ENCODE data around the gene TNRC18.
A peak's percentile ranks its signal among the peaks of the same experiment; 100 is the strongest.
"Not testable (repeated sequence)": the region's sequence is repeated elsewhere in the genome, so short reads cannot be mapped to it uniquely, and the experiment has no call there.

Gene TNRC18

DNA sequence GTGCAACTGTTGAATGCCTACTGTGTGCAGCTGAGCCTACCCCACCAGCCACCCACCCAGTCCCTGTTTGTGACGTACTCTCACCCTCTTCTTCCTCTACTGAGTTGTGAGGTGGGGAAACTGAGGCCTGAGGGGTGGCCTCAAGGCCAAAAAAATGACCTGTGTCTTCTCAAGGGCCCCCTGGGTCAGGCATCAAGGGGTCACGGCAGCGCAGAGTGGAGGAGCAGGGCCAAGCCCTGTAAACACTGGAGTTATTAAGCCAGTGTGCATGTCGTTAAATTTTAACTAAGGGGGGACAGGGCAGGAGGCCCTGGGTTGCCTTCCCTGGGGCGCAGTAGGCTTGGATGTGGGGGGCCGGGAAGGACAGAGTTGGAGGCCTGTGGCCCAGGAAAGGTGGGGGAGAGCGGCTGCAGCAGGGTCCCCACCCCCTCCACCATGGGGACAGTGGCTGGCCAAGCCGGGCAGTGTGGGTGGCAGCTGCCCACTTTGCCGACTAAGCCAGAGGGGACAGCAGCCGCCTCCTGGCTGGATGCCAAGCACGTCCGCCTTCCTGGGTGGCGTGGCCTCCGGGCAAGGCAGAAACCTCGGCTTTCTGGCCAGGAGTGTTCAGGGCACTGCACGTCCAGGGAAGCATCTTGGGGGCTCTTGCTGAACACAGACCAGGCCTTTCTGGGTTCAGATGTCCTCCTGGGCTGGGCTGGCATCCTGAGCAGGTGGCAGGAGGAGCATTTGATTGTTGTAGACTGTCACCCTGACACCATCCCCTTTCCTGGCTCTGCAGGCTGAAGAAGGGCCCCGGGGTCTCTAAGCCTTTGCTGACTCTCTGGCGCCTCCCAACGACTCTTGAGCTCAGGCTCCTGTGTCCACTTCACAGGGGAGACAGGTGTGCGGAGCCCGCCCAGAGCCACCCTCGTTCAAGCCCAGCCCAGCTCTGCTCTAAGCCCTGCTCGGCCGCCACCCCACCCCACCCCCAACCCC is 139.0 kb downstream of the TNRC18 start:
- DNase-seq, result peak; percentile 66

DNA sequence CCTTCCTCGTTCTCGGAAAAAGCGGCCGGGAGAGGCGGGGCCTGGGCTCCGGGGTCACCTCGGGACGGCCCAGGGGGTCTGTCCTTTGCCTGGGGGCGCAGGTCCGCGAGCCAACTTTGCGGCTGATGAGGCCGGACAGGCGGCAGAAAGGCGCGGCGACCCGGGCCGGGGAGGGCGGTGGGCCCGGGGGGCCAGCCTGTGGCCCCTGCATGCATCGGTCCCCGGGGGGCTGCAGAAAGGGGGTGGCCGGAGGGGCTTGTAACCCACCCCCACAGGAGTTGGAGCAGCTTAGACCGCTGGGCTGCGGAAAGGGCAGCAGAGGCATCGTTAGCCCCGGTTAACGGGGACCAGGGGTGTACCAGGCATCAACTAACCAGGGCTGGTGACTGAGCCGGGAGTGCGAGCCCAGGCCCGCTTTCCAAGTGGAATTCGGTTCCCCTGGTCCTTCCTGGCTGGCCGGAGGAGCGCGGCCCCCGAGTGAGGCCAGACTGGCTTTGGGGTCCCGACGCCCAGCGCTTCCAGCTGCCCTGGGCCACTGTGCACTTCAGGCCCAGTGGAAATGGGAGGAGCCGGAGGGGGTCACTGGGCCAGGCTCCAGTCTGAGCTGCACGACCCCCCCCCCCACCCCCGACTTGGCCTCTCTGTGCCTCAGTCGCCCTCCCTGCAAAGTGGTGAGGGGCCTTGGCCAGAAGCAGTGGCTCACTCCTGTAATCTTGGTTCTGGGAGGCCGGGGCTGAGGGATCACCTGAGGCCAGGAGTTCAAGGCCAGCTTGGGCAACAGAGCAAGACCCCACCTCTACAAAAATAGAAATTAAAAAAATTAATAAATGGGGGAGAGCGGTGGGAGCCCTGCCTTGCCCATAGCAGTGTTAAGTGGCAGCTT is 140.0 kb downstream of the TNRC18 start:
- DNase-seq, result no peak

DNA sequence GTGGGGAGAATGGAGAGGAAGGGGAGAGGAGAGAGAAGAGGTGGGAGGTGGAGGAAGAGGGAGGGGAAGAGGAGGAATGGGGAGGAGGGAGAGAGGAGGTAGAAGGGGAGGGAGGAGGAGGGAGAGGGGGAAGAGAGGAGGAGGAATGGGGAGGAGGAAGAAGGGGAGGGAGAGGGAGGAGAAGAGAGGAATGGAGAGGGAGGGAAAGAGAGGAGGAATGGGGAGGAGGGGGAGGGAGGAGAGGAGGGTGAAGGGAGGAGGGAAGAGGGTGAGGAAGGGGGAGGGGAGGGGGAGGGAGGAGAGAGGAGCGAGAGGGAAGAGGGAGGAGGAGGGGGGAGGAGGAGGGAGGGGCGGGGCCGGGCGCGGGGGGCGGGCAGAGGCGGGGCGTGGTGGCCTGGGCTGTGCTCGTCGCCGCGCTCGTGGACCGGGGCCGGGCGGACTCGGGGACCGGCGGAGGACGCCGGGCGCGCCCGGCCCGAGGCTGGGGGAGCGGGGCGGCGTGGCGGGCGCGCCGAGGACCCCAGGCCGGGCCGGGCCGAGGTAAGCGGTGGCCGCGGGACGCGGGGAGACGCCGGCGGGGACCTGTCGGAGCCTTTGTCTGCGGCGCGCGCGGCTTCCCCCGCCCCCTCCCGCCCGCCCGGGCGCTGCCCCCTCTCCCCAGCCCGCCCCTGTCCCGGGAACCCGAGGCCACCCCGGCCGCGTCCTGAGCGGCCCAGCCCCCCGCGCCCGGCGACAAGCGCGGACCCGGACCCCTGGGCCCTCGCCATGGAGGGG is 140.9 kb downstream of the TNRC18 start, which contains the start of gene SLC29A4:
SLC29A4 (plus strand) TSS at position 401 of the 774 bp plus-strand sequence. CDS start 4,874 bp downstream, outside the sequence.
- DNase-seq, result no peak

DNA sequence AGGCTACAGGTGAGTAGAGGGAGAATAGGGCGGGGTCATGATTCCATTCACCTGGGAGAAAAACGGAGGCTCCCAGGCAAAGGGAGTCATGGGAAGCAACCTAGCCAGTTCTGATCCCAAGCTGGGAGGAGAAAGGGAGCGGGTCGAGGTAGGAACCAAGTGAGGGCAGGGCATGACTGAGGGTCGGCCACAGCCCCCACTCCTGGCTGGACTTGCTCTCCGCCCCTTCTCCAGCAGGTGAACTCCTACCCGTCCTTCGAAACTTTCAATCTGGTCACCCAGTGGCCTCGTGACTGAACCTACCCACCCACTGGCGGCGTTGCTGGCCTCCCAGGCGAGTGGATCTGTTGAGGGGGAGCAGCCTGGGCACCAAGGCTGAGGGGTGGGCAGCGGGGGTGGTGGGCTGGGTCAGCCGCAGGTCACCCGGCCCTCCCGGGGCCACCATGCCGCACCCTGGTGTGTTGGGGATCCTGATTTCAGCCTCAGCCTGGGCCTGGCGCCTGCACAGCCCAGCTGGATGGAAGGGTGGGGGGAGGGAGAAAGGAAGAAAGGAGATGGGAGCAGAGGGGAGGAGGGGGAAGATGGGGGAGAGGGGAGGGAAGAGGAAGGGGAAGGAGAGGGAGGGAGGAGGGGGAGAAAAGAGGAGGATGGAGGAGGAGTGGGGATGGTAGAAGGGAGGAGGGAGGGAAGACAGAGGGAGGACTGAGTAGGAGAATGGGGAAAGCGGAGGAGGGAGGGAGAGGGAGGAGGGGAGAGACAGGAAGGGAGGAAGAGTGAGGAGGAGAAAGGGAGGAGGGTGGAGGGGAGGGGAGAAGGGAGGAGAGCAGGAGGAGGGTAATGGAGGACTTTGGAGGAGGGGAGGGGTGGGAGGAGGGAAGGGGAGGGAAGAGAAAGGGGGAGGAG is 141.8 kb downstream of the TNRC18 start:
- not testable (repeated sequence) for DNase-seq

DNA sequence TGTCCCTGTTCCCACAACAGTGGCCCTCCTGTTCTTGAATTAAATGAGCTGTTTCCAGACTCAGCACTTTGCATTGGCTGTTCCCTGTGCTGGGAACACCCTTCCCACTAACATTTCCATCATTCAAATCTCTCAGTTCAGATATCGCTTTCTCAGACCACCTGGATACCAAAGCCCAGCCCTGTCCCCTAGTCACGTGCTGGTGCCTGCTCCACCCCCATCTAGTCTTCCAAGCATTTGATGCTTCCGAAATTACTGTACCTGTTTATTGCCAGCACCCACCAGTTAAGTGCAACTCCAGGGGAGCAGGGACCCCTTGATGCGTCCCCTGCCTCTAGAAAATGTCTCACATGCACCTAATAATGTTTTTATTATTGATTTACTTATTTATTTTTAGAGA is 143.9 kb downstream of the TNRC18 start:
- DNase-seq, result no peak

DNA sequence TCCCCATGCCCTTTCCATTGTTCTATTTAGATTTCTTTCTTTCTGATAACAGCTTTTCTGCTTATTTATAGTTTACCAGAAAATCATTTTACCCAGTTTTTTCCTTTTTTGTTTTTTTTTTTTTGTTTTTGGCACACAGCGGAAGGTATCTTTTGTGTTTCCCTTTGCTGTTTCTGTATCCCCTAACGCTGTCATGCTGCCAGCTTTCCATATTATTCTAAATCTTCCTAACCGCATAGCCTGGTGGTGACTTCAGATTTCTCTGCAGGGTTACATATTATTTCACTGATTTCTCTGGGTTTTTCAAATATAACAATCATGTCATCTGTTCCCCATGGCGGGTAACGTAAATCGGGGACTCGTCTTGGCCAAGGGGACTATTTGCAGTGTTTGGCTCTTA is 144.9 kb downstream of the TNRC18 start:
- DNase-seq, result no peak

DNA sequence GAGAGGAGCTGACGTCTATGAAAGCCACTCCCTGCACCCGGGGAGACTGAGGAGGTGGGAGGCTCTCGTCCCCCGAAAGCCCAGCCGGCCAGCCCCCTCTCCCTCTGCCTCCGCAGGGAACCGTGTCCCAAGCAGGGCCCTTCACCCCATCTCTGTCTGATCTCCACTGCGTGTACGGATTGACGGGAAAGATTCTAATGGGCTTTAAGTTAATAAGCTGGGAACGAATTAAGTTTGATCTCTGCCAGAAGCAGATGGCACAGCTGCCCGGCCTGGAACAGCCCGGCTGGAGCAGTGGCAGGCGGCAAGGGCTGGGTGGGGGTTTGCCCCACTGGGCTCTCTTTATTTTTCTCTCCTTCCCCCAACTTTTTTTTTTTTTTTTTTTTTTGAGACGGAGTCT is 147.0 kb downstream of the TNRC18 start:
- peak; percentile 57 for DNase-seq

DNA sequence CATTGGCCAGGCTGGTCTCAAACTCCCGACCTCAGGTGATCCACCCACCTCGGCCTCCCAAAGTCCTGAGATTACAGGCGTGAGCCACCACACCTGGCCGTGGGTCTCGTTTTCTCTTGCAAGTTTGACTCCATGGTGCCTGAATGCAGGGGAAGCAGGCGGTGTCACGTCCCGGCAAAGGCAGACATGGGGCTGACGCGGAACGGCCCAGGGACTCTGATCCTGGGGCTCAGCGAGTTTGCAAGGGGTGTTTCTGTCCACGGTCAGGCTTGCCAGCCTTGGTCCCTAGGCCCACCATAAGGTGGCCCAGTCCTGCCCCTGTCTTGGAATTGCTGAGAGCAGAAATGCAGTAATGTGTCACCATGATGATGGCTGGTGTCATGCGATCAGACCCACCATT is 147.5 kb downstream of the TNRC18 start:
- not testable (repeated sequence) for DNase-seq

DNA sequence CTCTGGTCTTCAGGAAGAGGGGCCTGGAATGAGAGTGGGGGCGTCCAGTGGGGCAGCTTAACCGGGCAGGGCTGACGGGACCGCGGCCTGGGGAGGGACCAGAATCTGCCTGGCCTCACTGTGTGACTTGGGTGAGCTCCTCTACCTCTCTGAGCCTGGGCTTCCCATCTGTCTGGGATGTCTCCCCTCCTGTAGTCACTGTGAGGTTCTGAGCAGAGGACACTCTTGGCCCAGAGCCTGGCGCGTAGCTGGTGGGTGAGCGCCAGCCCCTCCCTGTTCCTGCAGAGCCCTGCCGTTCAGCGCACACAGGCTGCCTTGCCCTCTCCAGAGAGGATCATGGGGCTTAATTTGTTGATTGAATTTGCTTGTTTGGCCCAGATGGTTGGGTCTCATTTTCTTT is 148.1 kb downstream of the TNRC18 start:
- DNase-seq, result not testable (repeated sequence)

DNA sequence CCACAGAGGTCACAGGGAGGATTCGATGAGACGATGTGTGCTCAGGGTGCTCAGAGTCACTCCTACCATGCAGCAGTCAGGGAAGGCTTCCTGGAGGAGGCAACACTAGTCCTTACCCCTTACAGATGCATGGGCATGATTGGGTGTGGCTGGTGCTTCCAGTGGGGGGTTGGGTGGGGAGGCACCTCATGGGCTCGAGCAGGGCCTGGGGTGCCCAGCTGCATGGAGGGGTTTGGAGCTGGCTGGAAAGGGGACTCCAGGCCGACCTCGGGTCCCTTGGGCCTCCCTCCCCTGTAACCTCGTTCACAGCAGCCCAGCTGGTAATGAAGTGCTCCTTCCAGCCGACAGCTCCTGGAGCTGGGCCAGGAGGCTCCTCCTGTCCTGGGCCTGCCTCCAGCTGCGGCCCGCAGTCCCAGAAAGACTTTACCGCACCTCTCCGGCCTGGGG is 148.6 kb downstream of the TNRC18 start:
- peak; percentile 45 for DNase-seq

DNA sequence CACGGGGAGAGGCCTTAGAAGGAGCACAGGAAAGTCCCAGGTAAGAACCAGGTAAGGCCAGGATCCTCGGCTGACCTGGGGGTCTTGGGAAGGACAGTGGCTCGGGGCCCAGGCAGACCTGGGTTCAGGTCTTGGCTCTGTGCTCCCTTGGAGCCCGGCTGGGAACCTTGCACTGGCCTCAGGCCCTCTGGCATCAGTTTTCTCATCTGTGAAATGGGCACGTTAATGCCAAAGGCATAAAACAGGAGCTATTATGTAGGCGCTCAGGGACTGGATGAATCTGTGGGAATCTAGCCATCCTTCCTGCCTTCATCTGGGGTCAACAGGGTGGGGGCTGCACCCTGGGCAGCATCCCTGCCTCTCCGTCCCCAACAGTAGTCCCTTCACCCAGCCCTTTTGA is 149.2 kb downstream of the TNRC18 start:
- DNase-seq, result no peak

DNA sequence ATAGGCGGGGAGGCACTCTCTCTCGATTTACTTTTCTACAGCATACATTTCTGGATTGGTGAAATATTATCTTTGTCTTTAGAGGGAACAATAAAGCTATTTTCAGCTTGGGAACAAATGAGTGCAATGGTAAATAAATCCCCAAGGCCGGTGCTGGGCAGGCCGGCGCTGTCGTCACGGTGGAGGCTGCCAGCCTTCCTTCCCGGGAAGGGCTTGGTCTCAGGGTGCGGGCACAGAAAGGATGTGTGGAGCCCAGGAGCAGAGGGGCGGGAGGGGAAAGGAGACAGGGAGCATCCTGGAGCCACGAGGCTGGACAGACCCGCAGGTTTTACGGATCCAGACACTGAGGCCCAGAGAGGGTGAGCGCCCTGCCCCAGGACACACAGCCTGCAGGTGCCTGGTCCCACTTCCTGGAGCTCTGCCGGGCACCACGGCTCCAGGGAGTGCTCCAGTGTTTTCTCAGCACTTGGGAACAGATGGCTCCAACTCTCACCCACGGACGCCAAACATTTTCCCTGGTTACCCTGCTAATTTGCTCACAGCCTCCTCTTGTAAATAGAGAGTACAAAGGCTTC is 149.7 kb downstream of the TNRC18 start:
- DNase-seq, result peak; percentile 27

DNA sequence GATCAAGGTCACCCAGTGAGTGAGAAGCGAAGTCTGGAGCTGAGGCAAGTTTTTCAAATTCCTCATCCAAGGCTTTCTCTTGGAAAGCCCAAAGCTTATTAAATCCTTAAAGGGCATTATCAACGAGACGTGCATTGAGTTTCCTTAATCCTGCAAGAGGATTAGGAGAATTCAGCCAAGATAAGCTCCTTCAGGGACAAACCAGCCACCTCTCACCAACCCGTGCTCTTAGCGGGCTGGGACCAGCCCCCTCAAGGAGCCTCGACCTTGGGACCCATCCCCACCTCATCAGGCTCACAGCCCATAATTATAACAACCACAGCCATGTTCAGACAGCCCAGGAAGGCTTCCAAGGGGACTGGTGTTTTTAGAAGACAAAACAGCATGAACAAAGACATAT is 152.8 kb downstream of the TNRC18 start:
- DNase-seq, result no peak

DNA sequence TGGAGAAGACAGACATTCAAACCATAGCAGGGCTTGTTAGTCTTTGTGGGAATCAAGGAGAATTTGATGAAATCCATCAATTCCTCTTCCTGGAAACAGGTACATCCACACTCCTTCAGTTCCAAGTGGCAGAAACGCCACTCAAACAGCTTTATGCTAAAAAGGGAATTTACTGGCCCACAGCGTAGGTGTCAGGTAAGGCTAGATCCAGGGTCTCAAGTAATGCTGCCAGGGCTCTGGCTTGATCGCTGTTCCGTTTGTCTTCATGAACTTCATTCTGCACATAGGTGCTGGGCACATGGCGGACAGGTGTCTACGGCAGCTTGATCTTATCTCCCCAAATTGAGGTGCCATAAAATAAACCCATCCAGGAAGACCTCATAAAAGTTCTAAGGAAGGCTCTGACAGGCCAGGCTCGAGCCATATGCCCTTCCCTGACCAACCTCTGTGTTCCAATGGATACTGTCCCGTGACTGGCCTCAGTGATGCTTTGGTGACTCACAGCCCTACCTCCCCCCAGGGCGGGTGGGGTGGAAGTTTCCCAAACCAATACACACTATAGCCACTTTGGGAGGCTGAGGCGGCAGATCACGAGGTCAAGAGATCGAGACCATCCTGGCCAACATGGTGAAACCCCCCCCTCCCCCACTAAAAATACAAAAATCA is 153.5 kb downstream of the TNRC18 start:
- DNase-seq, result not testable (repeated sequence)

DNA sequence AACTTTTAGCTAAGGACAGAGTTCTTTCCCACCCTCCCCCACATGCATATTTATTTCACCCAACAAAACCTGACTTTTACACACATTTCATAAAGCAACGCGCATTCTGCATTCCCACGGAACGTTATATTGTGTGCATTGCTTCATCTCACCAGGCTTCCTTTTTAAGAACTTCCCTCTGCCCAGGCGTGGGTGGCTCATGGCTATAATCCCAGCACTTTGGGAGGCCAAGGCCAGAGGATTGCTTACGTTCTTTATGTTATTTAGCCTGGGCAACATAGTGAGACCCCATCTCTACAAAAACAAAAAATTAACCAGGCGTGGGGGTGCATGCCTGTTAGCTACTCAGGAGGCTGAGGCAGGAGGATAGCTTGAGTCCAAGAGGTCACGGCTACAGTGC is 155.8 kb downstream of the TNRC18 start:
- not testable (repeated sequence) for DNase-seq

DNA sequence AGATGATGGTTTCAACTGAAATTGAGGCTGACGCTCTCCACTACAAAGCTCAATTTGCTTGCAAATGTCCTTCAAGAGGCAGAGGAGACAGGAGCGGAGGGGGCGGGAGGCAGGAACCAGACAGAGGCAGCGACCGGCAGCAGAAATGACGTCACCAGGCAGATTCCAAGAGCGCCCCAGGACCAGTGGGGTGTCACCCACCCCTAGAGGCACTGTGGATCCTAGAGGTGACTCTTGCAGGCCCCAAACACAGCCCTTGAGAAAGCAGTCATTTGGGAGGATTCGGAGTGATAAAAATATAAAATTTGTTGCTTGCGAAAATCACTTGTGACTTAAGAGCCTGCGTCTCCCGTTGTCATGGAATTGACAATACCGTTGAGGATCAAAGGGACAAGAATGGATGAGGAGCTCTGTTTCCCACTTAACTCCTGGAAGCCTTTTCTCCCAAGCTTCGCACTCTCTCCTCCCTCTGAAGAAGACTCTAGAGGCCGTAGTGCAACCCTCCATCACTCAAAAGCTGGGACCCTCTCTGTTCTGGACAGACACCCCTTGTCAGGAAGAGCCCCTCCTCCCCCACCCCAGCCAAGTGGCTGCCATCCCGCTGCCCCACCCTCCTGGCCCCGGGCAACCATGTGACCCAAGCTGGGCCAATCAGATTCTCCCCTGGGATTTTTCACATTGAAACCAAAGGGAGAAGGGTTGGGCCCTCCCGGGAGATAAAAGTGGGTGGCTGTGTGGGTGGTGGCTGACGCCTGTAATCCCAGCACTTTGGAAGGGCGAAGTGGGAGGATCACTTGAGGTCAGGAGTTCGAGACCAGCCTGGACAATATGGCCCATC is 157.2 kb downstream of the TNRC18 start:
- DNase-seq, result no peak

DNA sequence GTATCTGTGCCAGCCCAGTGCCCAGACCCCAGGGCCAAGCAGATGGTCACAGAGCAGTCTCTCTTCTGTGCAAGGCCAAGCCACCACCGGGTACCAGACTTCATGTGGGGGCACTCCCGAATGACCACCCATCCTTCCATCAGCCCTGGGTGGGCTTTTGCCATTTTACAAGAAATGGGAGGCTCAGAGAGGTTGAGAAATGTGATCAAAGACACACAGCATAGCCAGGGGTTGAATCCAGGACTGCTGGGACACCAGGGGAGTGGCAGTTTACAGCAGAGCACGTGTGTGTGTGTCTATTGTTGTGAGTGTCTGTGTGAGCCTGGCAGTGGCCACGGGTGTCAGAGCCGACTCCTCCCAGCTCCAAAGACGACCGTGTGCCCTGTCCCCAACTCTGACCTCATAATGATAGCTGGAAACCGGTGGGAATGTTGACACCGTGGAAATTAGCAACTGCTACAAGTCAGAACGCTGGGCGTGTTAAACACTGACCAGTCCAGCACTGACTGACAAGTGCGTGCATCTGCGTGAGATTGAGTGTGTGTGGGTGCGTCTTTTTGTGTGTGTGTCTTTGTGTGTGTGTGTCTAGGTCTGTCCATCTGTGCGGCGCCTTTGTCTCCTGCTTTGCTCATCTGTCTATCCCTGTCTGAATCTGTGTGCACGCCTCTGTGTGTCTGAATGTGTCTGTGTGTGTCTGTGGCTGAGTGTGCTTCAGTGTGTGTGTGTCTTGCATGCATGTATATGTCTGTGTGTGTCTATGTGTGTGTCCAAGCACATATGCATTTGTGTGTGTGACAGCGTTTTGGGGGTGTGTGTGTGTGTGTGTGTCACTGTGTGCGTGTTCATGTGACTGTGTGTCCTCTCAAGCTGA is 158.1 kb downstream of the TNRC18 start:
- DNase-seq, result no peak

DNA sequence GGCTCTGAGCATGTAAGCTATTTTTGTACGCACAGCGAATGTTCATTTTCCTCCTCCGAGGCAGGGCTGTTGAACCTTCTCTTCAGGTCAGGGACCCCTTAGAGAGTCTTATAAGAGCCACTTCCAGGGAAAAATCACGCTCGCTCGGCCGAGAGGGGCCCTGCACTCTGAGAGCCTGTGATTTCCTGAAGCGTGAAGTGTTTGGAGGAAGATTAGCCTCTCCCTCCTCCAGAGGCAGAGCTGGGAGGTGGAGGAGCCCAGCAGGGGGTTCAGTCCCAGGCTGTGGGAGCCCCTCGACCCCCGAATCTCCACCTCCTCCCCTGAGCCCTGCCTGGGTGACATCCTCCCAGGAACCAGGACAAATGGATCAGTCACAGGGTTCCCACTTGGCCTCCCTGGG is 160.6 kb downstream of the TNRC18 start:
- DNase-seq, result not testable (repeated sequence)

All from DMS 273 treated with DMSO at 0.1 percent for 48 hours (cell line).